GM20431 (cell line): ENCODE data around the gene TMEM164.

Experiments
- in situ Hi-C: fragments of 300-500 bp; cut with MseI, MboI; formaldehyde crosslinking; loops from one replicate; pipeline ENCODE4 v1.15.0; 2020; ENCODE audit warnings: low sequenced_read_pairs; ENCODE audit not compliant: unreplicated experiment

Gene TMEM164

DNA sequence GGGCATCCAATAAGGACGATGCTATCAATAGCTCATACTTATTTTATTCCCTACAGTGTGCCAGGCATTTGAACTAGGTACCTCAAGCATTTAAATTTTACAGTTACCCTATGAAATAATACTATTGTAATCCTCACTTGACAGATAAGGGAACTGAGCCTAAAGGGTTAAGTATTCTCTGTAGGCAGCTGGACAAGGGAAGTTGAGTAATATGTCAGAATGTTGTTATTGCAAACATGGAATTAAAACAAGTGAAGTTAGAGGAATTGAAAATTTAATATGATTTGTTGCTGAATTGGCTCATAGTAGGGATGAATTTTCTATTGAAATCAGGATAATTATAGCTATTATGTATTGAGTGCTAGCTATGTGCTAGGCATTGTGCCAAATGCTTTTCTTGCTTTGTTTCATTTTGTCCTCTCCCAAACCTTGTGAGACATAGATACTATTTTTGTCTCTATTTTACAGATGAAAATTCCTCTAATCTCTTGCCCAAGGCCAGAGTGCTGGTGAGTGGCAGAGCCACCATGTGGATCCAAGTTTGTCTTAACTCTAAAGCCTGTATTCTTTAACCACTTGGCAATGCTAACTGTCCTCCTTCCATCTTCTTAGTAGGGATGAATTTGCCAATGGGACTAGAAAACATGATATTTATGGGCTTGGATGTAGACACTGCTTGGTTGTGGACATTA lies 58.1 kb downstream of the TMEM164 start:
- in situ Hi-C loops = no loop called here

DNA sequence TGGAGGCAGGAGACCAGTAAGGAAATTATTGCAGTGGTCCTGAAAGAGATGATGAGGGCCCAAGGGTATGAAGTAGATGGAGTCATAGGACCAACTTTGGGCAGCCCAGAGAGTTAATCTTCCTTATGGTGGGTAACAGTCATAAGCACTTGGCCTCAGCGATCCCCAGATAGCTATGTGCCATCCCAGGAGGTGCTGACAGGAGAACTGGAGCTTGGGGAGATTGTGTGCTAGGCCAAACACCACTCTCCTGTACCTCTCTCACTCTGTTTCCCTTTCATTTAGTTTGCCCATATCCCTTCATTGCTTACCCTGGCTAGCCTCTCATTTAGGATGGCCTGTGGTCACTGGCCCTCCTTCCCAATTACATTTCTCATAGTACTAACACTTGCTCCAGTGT lies 60.0 kb downstream of the TMEM164 start:
- in situ Hi-C loops = no loop called here

DNA sequence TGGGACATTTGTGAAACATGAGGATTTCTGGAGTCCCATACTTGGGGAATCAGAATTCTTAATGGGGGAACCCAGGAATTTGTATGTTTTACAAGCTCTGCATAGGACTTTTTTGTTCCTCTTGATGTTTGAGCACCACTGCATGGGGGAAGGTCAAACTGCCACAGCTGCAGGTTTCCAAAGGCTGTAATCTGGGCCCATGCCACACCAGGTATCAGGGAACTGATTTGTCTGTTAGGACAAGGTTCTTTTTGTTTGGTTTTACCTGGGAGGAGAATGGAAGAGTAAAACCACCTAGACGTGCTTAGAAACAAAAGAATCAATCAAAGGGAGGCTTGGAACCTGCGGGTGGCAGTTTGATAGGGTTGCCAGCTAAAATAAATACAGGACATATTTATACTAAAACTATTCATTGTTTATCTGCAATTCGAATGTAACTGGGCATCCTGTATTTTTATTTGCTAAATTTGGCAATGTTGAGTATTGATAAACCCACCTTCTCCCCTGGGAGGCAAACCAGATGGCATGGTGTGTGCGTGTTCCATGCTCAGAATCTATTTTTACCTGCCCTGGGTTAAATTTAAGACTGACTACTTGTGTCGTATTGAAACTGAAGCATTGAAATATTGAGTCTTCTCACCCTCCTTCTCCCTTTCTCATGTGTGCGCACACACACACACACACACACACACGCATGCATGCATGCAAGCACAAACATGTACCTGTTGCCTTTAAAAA lies 63.7 kb downstream of the TMEM164 start:
- in situ Hi-C loops = no loop called here

- in situ Hi-C loops = no loop called here
Observed at GRCh38 chrX:110070970-110071369, 68.1 kb downstream of the TMEM164 start.

GRCh38 chrX:110081320-110081719 lies 78.4 kb downstream of the TMEM164 start:
- in situ Hi-C loops = no loop called here

GRCh38 chrX:110081740-110082139 lies 78.8 kb downstream of the TMEM164 start:
- in situ Hi-C loops = no loop called here

DNA sequence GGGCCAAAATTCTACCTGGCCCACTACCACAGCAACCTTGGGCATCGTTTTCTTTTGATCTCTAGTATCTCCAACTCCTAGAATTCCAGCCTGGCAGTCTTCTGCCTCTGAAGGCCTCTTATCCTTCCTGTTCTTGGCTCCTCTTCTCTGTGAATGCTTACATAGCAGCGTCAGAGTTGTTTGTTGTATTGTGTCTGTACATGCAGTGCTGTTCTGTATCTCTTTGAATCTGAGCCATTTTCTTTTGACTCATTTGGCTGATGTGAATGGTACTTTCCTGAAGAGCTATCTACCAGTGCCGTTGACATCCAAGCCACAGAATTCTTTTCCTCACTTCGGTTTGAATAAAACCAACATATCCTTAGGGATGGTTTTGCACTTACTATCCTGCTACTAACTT lies 79.2 kb downstream of the TMEM164 start:
- in situ Hi-C loops = no loop called here

- in situ Hi-C loops = no loop called here
Observed at GRCh38 chrX:110086162-110086915, 83.4 kb downstream of the TMEM164 start.

DNA sequence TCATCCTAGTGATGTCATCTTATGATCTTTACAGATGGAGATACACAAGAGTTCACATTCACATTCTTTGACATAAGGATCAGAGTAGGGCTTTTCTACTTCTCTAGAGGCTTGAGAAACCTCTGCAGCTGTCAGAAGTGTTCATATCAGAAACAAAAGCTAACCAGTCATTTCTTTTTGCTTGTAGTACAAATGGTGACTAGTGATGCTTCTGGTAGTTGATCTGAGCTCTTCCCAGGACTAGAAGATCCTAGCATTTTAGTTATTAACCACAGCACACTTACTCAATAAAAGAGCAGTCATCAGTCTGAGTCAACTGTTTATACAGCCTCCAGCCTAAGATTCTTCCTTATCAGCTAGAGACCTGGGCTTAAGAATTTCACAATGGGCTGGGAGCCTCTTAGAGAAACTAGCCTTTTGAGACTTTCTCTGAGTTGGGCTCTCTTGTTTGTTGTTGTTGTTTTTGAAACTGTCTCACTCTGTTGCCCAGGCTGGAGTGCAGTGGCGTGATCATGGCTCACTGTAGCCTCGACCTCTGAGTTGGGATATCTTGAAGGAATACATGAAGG lies 84.1 kb downstream of the TMEM164 start:
- in situ Hi-C loops = no loop called here

GRCh38 chrX:110087485-110088356 lies 84.8 kb downstream of the TMEM164 start:
- in situ Hi-C loops = no loop called here

DNA sequence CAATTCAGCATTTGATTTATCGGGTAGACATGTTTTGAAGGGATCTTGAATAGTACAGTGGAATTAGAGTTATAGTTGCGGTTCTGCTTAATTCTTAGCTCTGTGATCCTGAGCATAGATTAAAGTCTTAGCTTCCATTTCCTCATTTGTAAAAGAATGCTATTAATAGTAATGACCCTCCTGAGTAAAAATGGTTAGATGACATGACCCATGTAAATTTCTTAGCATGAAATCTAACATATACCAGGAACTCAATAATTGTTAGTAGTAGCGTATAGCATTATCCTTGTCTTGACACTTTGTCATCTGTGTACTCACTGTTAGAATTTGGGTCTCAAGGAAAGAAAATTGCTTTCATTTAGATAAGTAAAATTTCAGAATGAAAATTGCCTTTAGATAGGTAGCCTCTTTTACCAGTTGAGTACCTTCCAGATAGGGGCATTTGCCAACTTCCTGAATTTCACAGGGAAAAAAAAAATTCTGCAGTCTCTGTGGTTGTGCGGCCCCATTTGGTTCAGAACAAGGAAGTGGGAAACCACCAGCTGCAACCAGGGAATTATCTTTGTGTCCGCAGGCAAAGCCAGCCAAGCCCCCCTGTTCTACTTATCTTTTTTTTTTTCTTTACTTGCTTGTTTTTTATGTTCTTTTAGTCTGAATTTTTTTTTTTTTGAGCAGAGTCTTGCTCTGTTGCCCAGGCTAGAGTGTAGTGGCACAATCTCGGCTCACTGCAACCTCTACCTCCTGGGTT lies 86.9 kb downstream of the TMEM164 start:
- in situ Hi-C loops = no loop called here

DNA sequence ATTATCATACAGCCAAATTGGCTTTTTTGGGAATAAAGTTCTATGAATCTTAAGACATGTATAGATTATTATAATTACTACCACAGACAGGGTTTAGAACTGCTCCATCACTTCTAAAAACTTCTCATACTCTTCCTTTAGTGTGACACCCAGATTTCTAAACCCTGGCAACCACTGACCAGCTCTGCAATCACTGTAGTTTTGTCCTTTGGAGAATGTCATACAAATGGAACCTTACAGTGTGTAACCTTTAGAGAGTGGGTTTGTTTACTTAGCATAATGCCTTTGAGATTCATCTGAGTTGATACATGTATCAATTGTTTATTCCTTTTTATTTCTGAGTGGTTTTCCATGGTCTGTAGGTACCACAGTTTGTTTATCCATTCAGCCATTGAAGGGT lies 95.0 kb downstream of the TMEM164 start:
- in situ Hi-C loops = no loop called here

- in situ Hi-C loops = no loop called here
Observed at GRCh38 chrX:110103344-110103743, 100.4 kb downstream of the TMEM164 start.

DNA sequence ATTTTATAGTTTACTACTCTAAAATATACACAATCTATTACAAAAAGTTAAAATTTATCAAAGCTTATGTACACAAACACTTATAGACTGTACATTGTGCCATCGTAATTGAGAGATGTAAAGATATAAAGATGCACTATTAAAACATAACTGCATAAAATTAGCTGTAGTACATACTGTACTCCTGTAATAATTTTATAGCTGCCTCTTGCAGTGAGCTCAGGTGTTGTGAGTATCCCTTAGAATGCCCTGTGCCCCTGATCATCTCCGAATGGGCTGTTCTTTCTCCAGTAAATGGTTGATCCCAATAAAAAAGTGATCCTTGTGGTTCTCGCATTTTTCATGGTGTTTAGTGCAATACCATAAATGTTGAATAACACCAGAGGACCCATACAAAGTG lies 101.2 kb downstream of the TMEM164 start:
- in situ Hi-C loops = no loop called here

GRCh38 chrX:110108381-110108821 lies 105.5 kb downstream of the TMEM164 start:
- in situ Hi-C loops = no loop called here

DNA sequence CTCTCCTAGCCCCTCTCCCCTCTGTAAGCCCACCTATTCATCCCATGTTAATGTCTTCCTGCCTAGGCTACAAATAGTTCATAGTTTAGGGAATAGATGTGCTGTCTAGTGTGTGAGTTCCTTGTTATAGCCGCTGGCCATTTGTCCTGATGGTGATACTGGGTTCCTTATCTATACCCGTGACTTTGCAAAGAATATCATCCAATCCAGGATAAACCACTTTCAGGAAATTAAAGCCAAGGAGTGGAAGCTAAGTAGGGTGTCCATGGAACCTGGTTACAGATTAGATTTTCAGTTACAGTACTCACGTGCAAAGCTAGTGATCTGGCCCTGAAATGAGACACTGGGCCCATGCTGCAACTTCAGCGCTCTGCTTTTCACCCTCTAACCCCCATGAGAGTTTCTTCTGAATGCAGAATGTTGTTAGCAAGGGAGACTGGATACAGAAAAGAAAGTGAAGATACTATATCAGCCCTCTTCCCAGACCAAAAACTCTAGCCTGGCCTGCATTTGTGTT lies 111.4 kb downstream of the TMEM164 start:
- in situ Hi-C loops = no loop called here

DNA sequence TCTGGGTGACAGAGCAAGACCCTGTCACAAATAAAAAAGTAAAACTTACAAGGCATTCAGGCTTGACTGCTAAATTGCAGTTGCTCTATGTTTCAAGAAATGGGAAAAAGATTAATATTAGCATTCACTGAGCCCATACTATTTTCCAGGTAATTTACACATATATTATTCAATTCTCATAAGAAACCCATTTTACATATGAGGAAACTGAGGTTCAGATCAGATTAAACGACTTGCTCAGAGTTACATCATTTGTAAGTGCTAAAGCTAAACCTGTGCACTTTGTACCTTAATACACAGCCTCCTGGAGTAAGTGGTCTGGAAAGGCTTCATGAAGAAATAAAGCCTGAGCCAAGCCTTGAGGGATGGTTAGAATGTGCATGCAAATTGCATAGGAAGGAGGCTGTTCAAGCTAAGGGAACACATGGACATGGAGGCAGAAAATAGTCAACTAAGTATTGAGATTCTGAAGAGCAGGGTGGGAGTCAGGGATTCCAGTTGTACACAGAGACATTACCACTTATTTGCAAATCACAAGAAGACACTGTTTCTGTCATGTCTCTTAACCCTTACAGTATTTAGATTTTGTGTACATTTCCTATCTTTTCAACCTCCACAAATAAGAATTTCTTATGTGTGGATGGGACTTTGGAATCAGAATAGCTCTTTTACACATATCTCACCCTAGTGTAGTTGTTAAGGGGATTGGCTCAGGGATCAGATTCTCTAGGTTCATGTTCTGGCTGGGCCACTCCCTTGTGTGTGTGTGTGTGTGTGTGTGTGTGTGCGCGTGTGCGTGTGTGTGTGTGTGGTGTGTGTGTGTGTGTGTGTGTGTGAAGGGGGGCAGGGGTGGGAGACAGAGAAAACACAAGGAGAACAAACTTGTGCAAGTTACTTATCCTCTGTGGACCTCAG lies 113.4 kb downstream of the TMEM164 start:
- in situ Hi-C loops = no loop called here

- in situ Hi-C loops = no loop called here
Observed at GRCh38 chrX:110118530-110118929, 115.6 kb downstream of the TMEM164 start.
